ENCODE measurements around the gene DOC2A. TPM values are rescaled to one million over a fixed set of nuclear protein-coding genes. Genes with fewer than 3 reads are reported as not detected.

DOC2A gene
- total and polyA plus RNA-seq, 2 of the 4 experiments (the other 2 are of a cell fraction) = under 0.01 to 0.48 TPM

DNA sequence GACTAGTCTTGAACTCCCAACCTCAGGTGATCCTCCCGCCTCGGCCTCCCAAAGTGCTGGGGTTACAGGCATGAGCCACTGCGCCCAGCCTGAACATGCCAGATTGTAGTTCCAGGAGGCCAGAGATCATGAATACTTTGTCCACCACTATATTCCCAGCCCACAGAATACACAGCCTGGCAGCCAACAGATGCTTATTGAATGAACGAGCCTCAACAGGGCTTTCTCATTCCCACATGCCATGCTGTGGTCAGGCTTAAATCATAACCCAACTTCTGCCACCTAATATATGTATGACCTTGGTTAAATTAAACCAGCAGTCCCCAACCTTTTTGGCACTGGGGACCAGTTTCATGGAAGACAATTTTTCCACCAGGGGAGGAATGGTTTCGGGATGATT is 52.1 kb downstream of the DOC2A start:
- Histone ChIP-seq H2BK15ac (ENCODE audit: low read depth, low read length) (no peak overlapping the region), H4K8ac (ENCODE audit: low read depth in 2 of 2, low read length in 2 of 2) (no peak overlapping the region), H4K91ac (ENCODE audit: insufficient read depth, low read depth, low read length) (no peak overlapping the region), H3K36me3 (ENCODE audit: control insufficient read depth, insufficient read depth, low read length) (peaks cover 2% of the 10 kb centered on the region; the same call in 1 of the 2 replicates), H2BK20ac (ENCODE audit: low read depth, low read length) (no peak overlapping the region), H3K9me1 (ENCODE audit: insufficient read depth, low read length) (peaks cover 5% of the 10 kb centered on the region; the same call in 1 of the 2 replicates), H2BK5ac (ENCODE audit: low read depth, low read length, poor library complexity, severe bottlenecking) (no peak overlapping the region), H3K27me3 (ENCODE audit: control insufficient read depth, insufficient read depth, low read length) (no peaks in the 10 kb centered on the region), H2AK5ac (ENCODE audit: low read depth, low read length) (no peak overlapping the region), H3K4ac (ENCODE audit: low read depth, low read length) (no peak overlapping the region), H4K5ac (ENCODE audit: low read depth, low read length) (no peak overlapping the region), H3K27ac (ENCODE audit: insufficient read depth, low read length) (no peak overlapping the region), H4K20me1 (ENCODE audit: insufficient read depth, low read length) (no peaks in the 10 kb centered on the region), H2AK9ac (replicated peaks; ENCODE audit: low read depth, low read length, poor library complexity) (no peak overlapping the region), H3K56ac (ENCODE audit: extremely low read depth, insufficient read depth, low read length) (no peak overlapping the region), H3K4me1 (ENCODE audit: control insufficient read depth, insufficient read depth, low read length) (peaks cover 8% of the 10 kb centered on the region), H3K14ac (replicated peaks; ENCODE audit: low read depth, low read length) (no peak overlapping the region), H3K23ac (ENCODE audit: low read depth, low read length) (no peak overlapping the region), H3K4me2 (ENCODE audit: low read depth, low read length) (no peak overlapping the region), H3K79me1 (ENCODE audit: low read depth in 1 of 2, low read length in 2 of 2) (peaks cover 12 to 22% of the 10 kb centered on the region in 2 experiments; a peak in 3 of 4 replicates), H3K18ac (ENCODE audit: low read depth, low read length) (no peak overlapping the region), H2AFZ (replicated peaks; ENCODE audit: low read length, poor library complexity) (no peak overlapping the region), H3K4me3 (ENCODE audit: insufficient read depth, low read depth, low read length) (no peak overlapping the region), H3K9me3 (ENCODE audit: control insufficient read depth, insufficient read depth, low read length) (no peaks in the 10 kb centered on the region), H2BK120ac (ENCODE audit: low read depth, low read length) (no peak overlapping the region), H3K9ac (ENCODE audit: low read depth, low read length) (no peak overlapping the region)
- ChIA-PET POLR2A (ENCODE audit: unreplicated experiment) (no interaction called here), CTCF (no interaction called here)
- in situ Hi-C loops (cut with MboI; ENCODE audit: low sequenced_read_pairs) (no loop called here), intact Hi-C loops (cut with micrococcal nuclease) (no loop called here), dilution Hi-C loops (cut with HindIII; ENCODE audit: low sequenced_read_pairs, unreplicated experiment) (no loop called here)
- TF ChIP-seq BHLHE40 (IDR thresholded peaks at IDR 0.05; ENCODE audit: low read depth, low read length) = no peak
- TF ChIP-seq RAD21 (IDR thresholded peaks at IDR 0.05; ENCODE audit: low read length) = no peak
- BruUV-seq (replicated peaks) = no TSS peak
- ATAC-seq (ENCODE audit: low read depth) (no peak), DNase-seq (no peak)
- no CpG with 5 or more reads among the region's 5 CpGs for WGBS, 2 experiments (ENCODE audit: extremely low coverage in 2 of 2, insufficient read length in 1 of 2)

Other genes with a start within 250 kb of the DOC2A start
- not detected in 2 replicates for gene ZG16, start 232.8 kb downstream of the DOC2A start, total RNA-seq (2012; rRNA removed)
- gene ZG16, start 232.8 kb downstream of the DOC2A start, polyA plus RNA-seq (2012; rRNA removed) = not detected in 2 replicates
- 40.8 and 43.0 TPM in 2 replicates for gene KIF22, start 220.3 kb downstream of the DOC2A start, total RNA-seq (2012; rRNA removed)
- 65.1 and 66.0 TPM in 2 replicates for gene KIF22, start 220.3 kb downstream of the DOC2A start, polyA plus RNA-seq (2012; rRNA removed)
- 113 and 127 TPM in 2 replicates for gene MAZ, start 204.5 kb downstream of the DOC2A start, total RNA-seq (2012; rRNA removed)
- 124 and 138 TPM in 2 replicates for gene MAZ, start 204.5 kb downstream of the DOC2A start, polyA plus RNA-seq (2012; rRNA removed)
- gene PRRT2, start 198.8 kb downstream of the DOC2A start, total RNA-seq (2012; rRNA removed) = 0.90 and 1.4 TPM in 2 replicates
- 10.5 and 10.7 TPM in 2 replicates for gene PRRT2, start 198.8 kb downstream of the DOC2A start, polyA plus RNA-seq (2012; rRNA removed)
- gene PAGR1, start 194.9 kb downstream of the DOC2A start, total RNA-seq (2012; rRNA removed) = 10.6 and 15.3 TPM in 2 replicates
- 22.1 and 26.4 TPM in 2 replicates for gene PAGR1, start 194.9 kb downstream of the DOC2A start, polyA plus RNA-seq (2012; rRNA removed)
- 221 and 319 TPM in 2 replicates for gene MVP, start 190.6 kb downstream of the DOC2A start, total RNA-seq (2012; rRNA removed)
- gene MVP, start 190.6 kb downstream of the DOC2A start, polyA plus RNA-seq (2012; rRNA removed) = 204 and 231 TPM in 2 replicates
- gene CDIPT, start 147.8 kb downstream of the DOC2A start, total RNA-seq (2012; rRNA removed) = 47.1 and 48.3 TPM in 2 replicates
- 100 and 111 TPM in 2 replicates for gene CDIPT, start 147.8 kb downstream of the DOC2A start, polyA plus RNA-seq (2012; rRNA removed)
- 0.72 and 0.83 TPM in 2 replicates for gene SEZ6L2, start 111.5 kb downstream of the DOC2A start, total RNA-seq (2012; rRNA removed)
- gene SEZ6L2, start 111.5 kb downstream of the DOC2A start, polyA plus RNA-seq (2012; rRNA removed) = 10.0 and 10.5 TPM in 2 replicates
- gene ASPHD1, start 110.5 kb downstream of the DOC2A start, total RNA-seq (2012; rRNA removed) = 4.1 and 4.2 TPM in 2 replicates
- 14.5 and 15.7 TPM in 2 replicates for gene ASPHD1, start 110.5 kb downstream of the DOC2A start, polyA plus RNA-seq (2012; rRNA removed)
- 3.1 and 4.1 TPM in 2 replicates for gene KCTD13, start 84.8 kb downstream of the DOC2A start, total RNA-seq (2012; rRNA removed)
- 20.7 and 22.2 TPM in 2 replicates for gene KCTD13, start 84.8 kb downstream of the DOC2A start, polyA plus RNA-seq (2012; rRNA removed)
- gene TMEM219, start 48.9 kb downstream of the DOC2A start, total RNA-seq (2012; rRNA removed) = 44.2 and 47.0 TPM in 2 replicates
- gene TMEM219, start 48.9 kb downstream of the DOC2A start, polyA plus RNA-seq (2012; rRNA removed) = 94.3 and 95.3 TPM in 2 replicates
- 31.7 and 32.8 TPM in 2 replicates for gene TAOK2, start 37.2 kb downstream of the DOC2A start, total RNA-seq (2012; rRNA removed)
- gene TAOK2, start 37.2 kb downstream of the DOC2A start, polyA plus RNA-seq (2012; rRNA removed) = 23.0 and 26.4 TPM in 2 replicates
- gene HIRIP3, start 15.4 kb downstream of the DOC2A start, total RNA-seq (2012; rRNA removed) = 5.0 and 5.8 TPM in 2 replicates
- gene HIRIP3, start 15.4 kb downstream of the DOC2A start, polyA plus RNA-seq (2012; rRNA removed) = 10.5 and 13.7 TPM in 2 replicates
- 42.1 and 42.8 TPM in 2 replicates for gene INO80E, start 14.8 kb downstream of the DOC2A start, total RNA-seq (2012; rRNA removed)
- gene INO80E, start 14.8 kb downstream of the DOC2A start, polyA plus RNA-seq (2012; rRNA removed) = 40.9 and 46.5 TPM in 2 replicates
- not detected in 2 replicates for gene C16orf92, start 12.2 kb upstream of the DOC2A start, total RNA-seq (2012; rRNA removed)
- not detected in 2 replicates for gene C16orf92, start 12.2 kb upstream of the DOC2A start, polyA plus RNA-seq (2012; rRNA removed)
- not detected in 2 replicates for gene TLCD3B, start 20.2 kb upstream of the DOC2A start, total RNA-seq (2012; rRNA removed)
- 0.14 and 0.19 TPM in 2 replicates for gene TLCD3B, start 20.2 kb upstream of the DOC2A start, polyA plus RNA-seq (2012; rRNA removed)
- 1,576 and 1,697 TPM in 2 replicates for gene ALDOA, start 54.7 kb upstream of the DOC2A start, total RNA-seq (2012; rRNA removed)
- 1,990 and 2,139 TPM in 2 replicates for gene ALDOA, start 54.7 kb upstream of the DOC2A start, polyA plus RNA-seq (2012; rRNA removed)
- gene PPP4C, start 65.0 kb upstream of the DOC2A start, total RNA-seq (2012; rRNA removed) = 209 and 222 TPM in 2 replicates
- 200 and 202 TPM in 2 replicates for gene PPP4C, start 65.0 kb upstream of the DOC2A start, polyA plus RNA-seq (2012; rRNA removed)
- not detected in 2 replicates for gene TBX6, start 80.9 kb upstream of the DOC2A start, total RNA-seq (2012; rRNA removed)
- 0.06 and 0.10 TPM in 2 replicates for gene TBX6, start 80.9 kb upstream of the DOC2A start, polyA plus RNA-seq (2012; rRNA removed)
- 1.1 and 3.1 TPM in 2 replicates for gene YPEL3, start 85.2 kb upstream of the DOC2A start, total RNA-seq (2012; rRNA removed)
- gene YPEL3, start 85.2 kb upstream of the DOC2A start, polyA plus RNA-seq (2012; rRNA removed) = 25.6 and 33.3 TPM in 2 replicates
- under 0.01 and 0.28 TPM in 2 replicates for gene GDPD3, start 102.5 kb upstream of the DOC2A start, total RNA-seq (2012; rRNA removed)
- 2.8 and 19.5 TPM in 2 replicates for gene GDPD3, start 102.5 kb upstream of the DOC2A start, polyA plus RNA-seq (2012; rRNA removed)
- gene MAPK3, start 112.2 kb upstream of the DOC2A start, total RNA-seq (2012; rRNA removed) = 22.5 and 30.8 TPM in 2 replicates
- 137 and 150 TPM in 2 replicates for gene MAPK3, start 112.2 kb upstream of the DOC2A start, polyA plus RNA-seq (2012; rRNA removed)
- gene CORO1A, start 172.6 kb upstream of the DOC2A start, total RNA-seq (2012; rRNA removed) = 6.4 and 7.2 TPM in 2 replicates
- 13.2 and 16.7 TPM in 2 replicates for gene CORO1A, start 172.6 kb upstream of the DOC2A start, polyA plus RNA-seq (2012; rRNA removed)
- 301 and 407 TPM in 2 replicates for gene BOLA2B, start 182.6 kb upstream of the DOC2A start, total RNA-seq (2012; rRNA removed)
- 90.1 and 121 TPM in 2 replicates for gene BOLA2B, start 182.6 kb upstream of the DOC2A start, polyA plus RNA-seq (2012; rRNA removed)
- 8.4 and 11.4 TPM in 2 replicates for gene SLX1A, start 182.8 kb upstream of the DOC2A start, total RNA-seq (2012; rRNA removed)
- 35.1 and 44.4 TPM in 2 replicates for gene SLX1A, start 182.8 kb upstream of the DOC2A start, polyA plus RNA-seq (2012; rRNA removed)
- gene SULT1A3, start 188.2 kb upstream of the DOC2A start, total RNA-seq (2012; rRNA removed) = 0.18 and 1.1 TPM in 2 replicates
- 12.8 and 17.2 TPM in 2 replicates for gene SULT1A3, start 188.2 kb upstream of the DOC2A start, polyA plus RNA-seq (2012; rRNA removed)
- 0.28 and 0.54 TPM in 2 replicates for gene NPIPB13, start 237.5 kb upstream of the DOC2A start, total RNA-seq (2012; rRNA removed)
- gene NPIPB13, start 237.5 kb upstream of the DOC2A start, polyA plus RNA-seq (2012; rRNA removed) = 4.4 and 4.5 TPM in 2 replicates

Measured in IMR-90 (cell line).